ENCODE results near the gene ADAMTS2. TPM values are rescaled to one million over a fixed set of nuclear protein-coding genes. Genes with fewer than 3 reads are reported as not detected.

ADAMTS2 gene
- total and polyA plus RNA-seq, 2 experiments from 2014 or later, result 1.6 to 8.1 TPM

DNA sequence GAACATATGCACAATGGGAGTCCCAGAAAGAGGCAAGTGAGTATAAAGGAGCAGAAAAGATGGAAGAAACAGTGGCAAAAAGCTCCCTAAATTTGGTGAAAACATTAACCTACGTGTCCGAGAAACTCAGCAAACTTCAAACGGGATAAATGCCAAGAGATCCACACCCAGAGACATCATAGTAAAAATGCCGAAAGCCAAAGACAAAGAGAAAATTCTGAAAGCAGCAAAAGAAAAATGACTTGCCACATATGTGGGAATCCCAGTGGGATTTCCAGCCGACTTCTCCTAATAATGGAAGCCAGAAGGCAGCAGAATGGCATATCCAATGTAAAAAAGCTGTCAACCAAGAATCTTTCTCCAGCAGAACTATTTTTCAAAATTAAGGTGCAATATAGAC, 101.2 kb downstream of the ADAMTS2 start (continued):
- TF ChIP-seq ZNF114 (CRISPR knock-in tag; IDR thresholded peaks at IDR 0.05) (no peak), EZH2 (IDR thresholded peaks at IDR 0.05; ENCODE audit: low read depth, unreplicated experiment) (no peak), STAT1 (IDR thresholded peaks at IDR 0.05; ENCODE audit: unreplicated experiment) (no peak), EZH2phosphoT487 (IDR thresholded peaks at IDR 0.05; ENCODE audit: unreplicated experiment) (no peak), NANOG (IDR thresholded peaks at IDR 0.05; ENCODE audit: borderline replicate concordance) (no peak)
- TF ChIP-seq, protein P1, sequence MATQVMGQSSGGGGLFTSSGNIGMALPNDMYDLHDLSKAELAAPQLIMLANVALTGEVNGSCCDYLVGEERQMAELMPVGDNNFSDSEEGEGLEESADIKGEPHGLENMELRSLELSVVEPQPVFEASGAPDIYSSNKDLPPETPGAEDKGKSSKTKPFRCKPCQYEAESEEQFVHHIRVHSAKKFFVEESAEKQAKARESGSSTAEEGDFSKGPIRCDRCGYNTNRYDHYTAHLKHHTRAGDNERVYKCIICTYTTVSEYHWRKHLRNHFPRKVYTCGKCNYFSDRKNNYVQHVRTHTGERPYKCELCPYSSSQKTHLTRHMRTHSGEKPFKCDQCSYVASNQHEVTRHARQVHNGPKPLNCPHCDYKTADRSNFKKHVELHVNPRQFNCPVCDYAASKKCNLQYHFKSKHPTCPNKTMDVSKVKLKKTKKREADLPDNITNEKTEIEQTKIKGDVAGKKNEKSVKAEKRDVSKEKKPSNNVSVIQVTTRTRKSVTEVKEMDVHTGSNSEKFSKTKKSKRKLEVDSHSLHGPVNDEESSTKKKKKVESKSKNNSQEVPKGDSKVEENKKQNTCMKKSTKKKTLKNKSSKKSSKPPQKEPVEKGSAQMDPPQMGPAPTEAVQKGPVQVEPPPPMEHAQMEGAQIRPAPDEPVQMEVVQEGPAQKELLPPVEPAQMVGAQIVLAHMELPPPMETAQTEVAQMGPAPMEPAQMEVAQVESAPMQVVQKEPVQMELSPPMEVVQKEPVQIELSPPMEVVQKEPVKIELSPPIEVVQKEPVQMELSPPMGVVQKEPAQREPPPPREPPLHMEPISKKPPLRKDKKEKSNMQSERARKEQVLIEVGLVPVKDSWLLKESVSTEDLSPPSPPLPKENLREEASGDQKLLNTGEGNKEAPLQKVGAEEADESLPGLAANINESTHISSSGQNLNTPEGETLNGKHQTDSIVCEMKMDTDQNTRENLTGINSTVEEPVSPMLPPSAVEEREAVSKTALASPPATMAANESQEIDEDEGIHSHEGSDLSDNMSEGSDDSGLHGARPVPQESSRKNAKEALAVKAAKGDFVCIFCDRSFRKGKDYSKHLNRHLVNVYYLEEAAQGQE (IDR thresholded peaks at IDR 0.05; ENCODE audit: unreplicated experiment), result no peak
- TF ChIP-seq, protein P2, sequence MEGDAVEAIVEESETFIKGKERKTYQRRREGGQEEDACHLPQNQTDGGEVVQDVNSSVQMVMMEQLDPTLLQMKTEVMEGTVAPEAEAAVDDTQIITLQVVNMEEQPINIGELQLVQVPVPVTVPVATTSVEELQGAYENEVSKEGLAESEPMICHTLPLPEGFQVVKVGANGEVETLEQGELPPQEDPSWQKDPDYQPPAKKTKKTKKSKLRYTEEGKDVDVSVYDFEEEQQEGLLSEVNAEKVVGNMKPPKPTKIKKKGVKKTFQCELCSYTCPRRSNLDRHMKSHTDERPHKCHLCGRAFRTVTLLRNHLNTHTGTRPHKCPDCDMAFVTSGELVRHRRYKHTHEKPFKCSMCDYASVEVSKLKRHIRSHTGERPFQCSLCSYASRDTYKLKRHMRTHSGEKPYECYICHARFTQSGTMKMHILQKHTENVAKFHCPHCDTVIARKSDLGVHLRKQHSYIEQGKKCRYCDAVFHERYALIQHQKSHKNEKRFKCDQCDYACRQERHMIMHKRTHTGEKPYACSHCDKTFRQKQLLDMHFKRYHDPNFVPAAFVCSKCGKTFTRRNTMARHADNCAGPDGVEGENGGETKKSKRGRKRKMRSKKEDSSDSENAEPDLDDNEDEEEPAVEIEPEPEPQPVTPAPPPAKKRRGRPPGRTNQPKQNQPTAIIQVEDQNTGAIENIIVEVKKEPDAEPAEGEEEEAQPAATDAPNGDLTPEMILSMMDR (conservative IDR thresholded peaks at IDR 0.05; ENCODE audit: low read depth in 2 of 2), result no peak

- no peak overlapping the region for H2AFZ ChIP-seq
- DNase-seq (ENCODE audit: low spot score) (no peak), ATAC-seq (no peak)
- H3F3A ChIP-seq (replicated peaks; ENCODE audit: low read depth), result no peaks in the 10 kb centered on the region
- peaks cover 14% of the 10 kb centered on the region; the same call in 1 of the 2 replicates for H3K4me1 ChIP-seq (ENCODE audit: insufficient read depth)
- H4K20me1 ChIP-seq (replicated peaks; ENCODE audit: insufficient read depth), result no peaks in the 10 kb centered on the region
- H3K4me1 Mint-ChIP-seq, result peaks cover 23% of the 10 kb centered on the region
- no peak overlapping the region for H3K4me3 ChIP-seq
- no peaks in the 10 kb centered on the region for H3K27me3 ChIP-seq (ENCODE audit: insufficient read depth)
- H3K36me3 ChIP-seq (ENCODE audit: insufficient read depth), result no peaks in the 10 kb centered on the region
- peaks cover 12% of the 10 kb centered on the region; the same call in 2 of the 3 replicates for H3K36me3 Mint-ChIP-seq (ENCODE audit: low read depth)
- H3K9me3 Mint-ChIP-seq, result peaks cover 32% of the 10 kb centered on the region
- no peak for TF ChIP-seq STAT1 (IDR thresholded peaks at IDR 0.05; ENCODE audit: unreplicated experiment)
- no peak overlapping the region for H3K27ac ChIP-seq (ENCODE audit: low read depth)
- H3K4me3 Mint-ChIP-seq, result no peak overlapping the region
- no peak overlapping the region for H3K4me2 ChIP-seq
- peaks cover 13% of the 10 kb centered on the region for H3K27me3 Mint-ChIP-seq (ENCODE audit: insufficient read depth, low read depth, poor library complexity)
- no peaks in the 10 kb centered on the region for H3K79me2 ChIP-seq (replicated peaks; ENCODE audit: insufficient read depth)
- H3K27ac Mint-ChIP-seq, result no peak overlapping the region
- no peaks in the 10 kb centered on the region for H3K9me2 ChIP-seq (ENCODE audit: insufficient read depth)
Observed at GRCh38 chr5:179243333-179243732, 101.9 kb downstream of the ADAMTS2 start.

DNA sequence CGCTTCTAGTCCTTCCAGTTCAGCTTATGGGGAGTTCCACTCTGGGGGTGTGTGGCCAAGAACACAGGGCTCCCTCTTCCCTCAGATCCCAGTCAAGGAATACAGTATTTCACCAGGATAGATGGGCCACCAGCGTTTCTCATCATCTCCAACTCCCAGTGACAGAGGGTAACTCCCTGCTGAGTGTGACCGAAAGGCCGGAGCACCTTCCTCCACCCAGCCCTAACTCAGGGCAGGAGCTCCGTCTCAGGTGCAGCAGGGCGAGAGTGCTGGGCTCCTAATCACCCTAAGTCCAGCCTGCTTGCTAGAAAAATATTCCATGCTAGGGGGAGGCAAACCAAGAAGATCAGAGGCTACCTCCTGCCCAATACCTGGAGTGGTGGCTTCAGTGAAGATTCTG, 102.6 kb downstream of the ADAMTS2 start:
- Histone ChIP-seq H3K79me2 (replicated peaks; ENCODE audit: insufficient read depth) (no peaks in the 10 kb centered on the region), H3K27me3 (ENCODE audit: insufficient read depth) (no peaks in the 10 kb centered on the region), H3K9me2 (ENCODE audit: insufficient read depth) (no peaks in the 10 kb centered on the region), H3K36me3 (ENCODE audit: insufficient read depth) (no peaks in the 10 kb centered on the region), H4K20me1 (replicated peaks; ENCODE audit: insufficient read depth) (no peaks in the 10 kb centered on the region), H3K27ac (ENCODE audit: low read depth) (no peak overlapping the region), H3F3A (replicated peaks; ENCODE audit: low read depth) (no peaks in the 10 kb centered on the region), H3K4me1 (ENCODE audit: insufficient read depth) (peaks cover 14% of the 10 kb centered on the region; the same call in 1 of the 2 replicates), H3K4me3 (no peak overlapping the region), H3K4me2 (no peak overlapping the region), H2AFZ (no peak overlapping the region)
- ATAC-seq (peak; percentile 30; the same call in 2 of the 3 replicates), DNase-seq (ENCODE audit: low spot score) (no peak)
- Mint-ChIP-seq H3K9me3 (peaks cover 34% of the 10 kb centered on the region), H3K27me3 (ENCODE audit: insufficient read depth, low read depth, poor library complexity) (peaks cover 13% of the 10 kb centered on the region), H3K4me1 (peaks cover 23% of the 10 kb centered on the region), H3K4me3 (no peak overlapping the region), H3K36me3 (ENCODE audit: low read depth) (peaks cover 13% of the 10 kb centered on the region; the same call in 2 of the 3 replicates), H3K27ac (no peak overlapping the region)
- TF ChIP-seq, protein P1 (IDR thresholded peaks at IDR 0.05; ENCODE audit: unreplicated experiment), result no peak
- TF ChIP-seq STAT1 (IDR thresholded peaks at IDR 0.05; ENCODE audit: unreplicated experiment) (no peak), CREB1 (CRISPR knock-in tag; IDR thresholded peaks at IDR 0.05; ENCODE audit: low read depth) (no peak), NANOG (IDR thresholded peaks at IDR 0.05; ENCODE audit: borderline replicate concordance) (no peak), POLR2AphosphoS5 (IDR thresholded peaks at IDR 0.05; ENCODE audit: low read depth) (no peak), EZH2 (IDR thresholded peaks at IDR 0.05; ENCODE audit: low read depth, unreplicated experiment) (no peak)
- TF ChIP-seq, protein P2 (conservative IDR thresholded peaks at IDR 0.05; ENCODE audit: low read depth in 2 of 2), result no peak

Measured in GM23338 (cell line).